NCI-H1436 treated with DMSO at 0.1 percent for 48 hours (cell line): ENCODE results near the gene TEX51.

Experiments used
- DNase-seq: peaks from one replicate; lab custom pipeline; 2025; lab: John Stamatoyannopoulos, UW

The TEX51 gene

GRCh38 chr2:126914811-126915500 lies 16.3 kb downstream of the TEX51 start:
- no peak for DNase-seq

- no peak for DNase-seq
These were observed 17.2 kb downstream of the TEX51 start for GRCh38 chr2:126915903-126916302.

GRCh38 chr2:126916744-126917143 lies 18.1 kb downstream of the TEX51 start:
- DNase-seq, result no peak

GRCh38 chr2:126921066-126921465 lies 22.4 kb downstream of the TEX51 start:
- no peak for DNase-seq

GRCh38 chr2:126930970-126931590 lies 32.4 kb downstream of the TEX51 start:
- DNase-seq, result no peak

- no peak for DNase-seq
These were observed 33.8 kb downstream of the TEX51 start for GRCh38 chr2:126932529-126932928.

GRCh38 chr2:126932966-126933710 lies 34.4 kb downstream of the TEX51 start:
- DNase-seq, result no peak

- no peak for DNase-seq
These were observed 35.0 kb downstream of the TEX51 start for GRCh38 chr2:126933711-126934091.

GRCh38 chr2:126934809-126935208 lies 36.1 kb downstream of the TEX51 start:
- DNase-seq, result no peak

GRCh38 chr2:126935774-126936173 lies 37.1 kb downstream of the TEX51 start:
- no peak for DNase-seq

DNA sequence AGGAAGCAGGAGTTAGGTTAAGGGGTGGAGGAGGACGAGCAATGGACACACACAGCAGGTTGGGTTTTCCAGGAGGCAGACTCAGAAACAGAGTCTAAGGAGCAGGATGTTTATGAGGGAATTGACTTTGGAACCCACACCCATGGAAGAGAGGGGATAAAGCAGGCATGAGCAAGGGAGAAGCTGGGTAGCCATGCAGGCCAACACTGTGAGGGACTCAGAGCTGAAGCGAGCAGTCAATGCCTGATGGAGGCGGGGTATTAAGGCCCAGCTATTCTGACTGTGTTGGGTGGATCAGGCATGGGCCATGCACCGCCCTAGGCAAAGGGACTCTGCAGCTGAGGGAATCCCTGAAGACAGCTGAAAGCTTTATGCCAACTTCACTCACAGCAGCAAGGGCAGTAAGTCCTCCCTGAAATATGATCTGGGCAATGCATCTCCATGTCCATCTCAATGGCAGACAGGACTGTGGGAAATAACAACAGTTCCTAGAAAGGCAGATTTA lies 37.6 kb downstream of the TEX51 start:
- no peak for DNase-seq

DNA sequence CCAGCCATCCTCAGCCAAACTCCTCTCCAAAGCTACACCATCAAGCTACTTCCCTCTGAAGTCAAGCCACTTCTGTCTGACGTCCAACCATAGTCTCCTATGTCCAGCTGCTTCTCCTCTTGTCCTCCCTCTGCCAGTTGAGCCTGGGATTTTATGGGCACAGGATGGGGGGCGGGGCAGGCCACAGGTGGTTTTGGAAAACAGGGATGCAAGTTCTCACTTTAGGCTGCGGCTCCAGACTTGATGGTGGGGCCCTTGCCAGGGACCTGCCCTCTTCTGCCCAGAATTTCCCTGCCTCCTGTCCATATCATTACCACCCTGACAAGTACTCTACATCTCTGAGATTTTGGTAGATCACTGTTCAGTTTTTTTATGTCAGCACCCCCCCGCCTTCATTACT lies 41.6 kb downstream of the TEX51 start:
- no peak for DNase-seq

DNA sequence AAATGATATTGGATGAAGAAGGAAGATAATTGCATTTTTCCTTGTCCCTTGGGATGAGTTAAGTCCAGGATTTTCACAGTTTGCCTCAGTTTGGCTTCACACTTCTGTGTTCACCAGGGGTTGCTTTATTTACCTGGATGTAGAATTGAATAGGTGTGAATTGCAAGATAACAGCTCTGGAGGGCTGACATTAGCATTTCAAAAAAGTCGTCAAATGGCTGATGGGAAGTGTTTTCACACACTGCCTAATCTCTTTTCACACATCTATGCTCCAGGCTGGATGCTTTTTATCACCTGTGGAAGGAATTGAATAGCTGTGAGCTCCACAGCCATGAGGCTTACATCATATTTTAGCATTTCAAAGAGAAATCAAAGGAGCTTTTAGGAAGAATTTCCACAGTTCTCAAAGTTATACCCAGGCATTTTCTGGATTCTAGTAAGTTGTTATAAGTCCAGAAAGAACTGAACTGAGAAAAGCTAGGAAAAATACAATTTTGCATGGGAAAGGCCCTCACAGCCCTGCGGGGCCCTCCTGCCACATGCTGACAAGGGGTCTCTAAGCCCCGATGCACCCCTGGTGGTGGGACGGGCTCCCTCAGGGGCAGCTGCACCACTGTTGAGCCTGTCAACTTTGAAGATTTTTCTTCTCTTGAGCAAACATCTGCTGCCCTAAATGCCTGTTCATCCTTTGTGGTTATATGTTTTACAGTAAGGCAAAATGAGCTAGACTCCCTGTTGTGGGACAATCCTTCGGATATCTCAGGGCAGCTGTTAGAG lies 43.9 kb downstream of the TEX51 start:
- DNase-seq, result no peak

GRCh38 chr2:126943612-126944348 lies 45.1 kb downstream of the TEX51 start:
- no peak for DNase-seq

GRCh38 chr2:126945118-126945517 lies 46.4 kb downstream of the TEX51 start:
- DNase-seq, result no peak

DNA sequence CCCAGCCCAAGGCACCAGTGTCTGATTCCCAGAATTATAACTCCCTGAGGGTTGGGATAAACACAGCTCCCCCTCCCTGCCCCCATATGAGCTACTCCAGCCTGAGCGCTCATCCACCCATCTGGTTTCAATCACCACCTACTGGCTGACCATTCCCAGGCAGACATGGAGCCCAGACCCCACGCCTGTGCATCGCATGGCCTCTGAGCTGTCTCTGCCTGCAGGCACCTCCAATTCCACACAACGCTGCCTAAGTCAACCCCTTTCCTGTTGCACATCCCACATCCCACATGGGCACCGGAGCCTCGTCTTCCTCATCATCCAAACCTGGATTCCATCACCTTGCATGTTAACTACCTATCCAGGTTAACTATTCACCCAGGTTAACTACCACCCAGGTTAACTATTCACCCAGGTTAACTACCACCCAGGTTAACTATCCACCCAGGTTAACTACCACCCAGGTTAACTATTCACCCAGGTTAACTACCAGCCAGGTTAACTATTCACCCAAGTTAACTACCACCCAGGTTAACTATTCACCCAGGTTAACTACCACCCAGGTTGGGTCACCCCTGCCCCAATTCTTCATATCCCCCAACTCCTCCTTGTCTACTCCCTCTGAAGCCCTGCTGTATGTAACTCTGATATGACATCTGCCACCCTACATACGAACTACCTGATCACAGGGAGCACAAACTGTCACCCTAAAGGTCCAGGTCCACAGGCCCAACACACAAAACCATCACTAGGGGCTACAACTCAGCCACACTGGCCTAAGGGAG lies 47.8 kb downstream of the TEX51 start:
- DNase-seq, result no peak

DNA sequence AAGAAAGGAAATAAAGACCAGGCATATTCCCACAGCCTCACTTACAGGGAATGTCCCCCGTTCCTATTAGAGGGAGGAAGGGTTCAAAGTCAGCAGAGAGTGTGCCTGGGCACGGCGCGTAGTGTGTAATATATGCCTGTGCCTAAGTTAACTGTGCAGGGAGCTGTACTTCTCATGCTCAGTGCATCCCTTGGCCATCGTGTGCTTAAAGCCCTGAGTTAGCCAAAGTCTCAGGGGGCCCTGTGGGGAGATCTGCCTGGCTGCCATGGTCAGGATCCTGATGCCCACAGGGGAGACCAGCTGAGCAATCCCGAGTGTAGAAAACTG lies 48.4 kb downstream of the TEX51 start:
- DNase-seq, result no peak

- no peak for DNase-seq
These were observed 51.1 kb downstream of the TEX51 start for GRCh38 chr2:126949775-126950174.

DNA sequence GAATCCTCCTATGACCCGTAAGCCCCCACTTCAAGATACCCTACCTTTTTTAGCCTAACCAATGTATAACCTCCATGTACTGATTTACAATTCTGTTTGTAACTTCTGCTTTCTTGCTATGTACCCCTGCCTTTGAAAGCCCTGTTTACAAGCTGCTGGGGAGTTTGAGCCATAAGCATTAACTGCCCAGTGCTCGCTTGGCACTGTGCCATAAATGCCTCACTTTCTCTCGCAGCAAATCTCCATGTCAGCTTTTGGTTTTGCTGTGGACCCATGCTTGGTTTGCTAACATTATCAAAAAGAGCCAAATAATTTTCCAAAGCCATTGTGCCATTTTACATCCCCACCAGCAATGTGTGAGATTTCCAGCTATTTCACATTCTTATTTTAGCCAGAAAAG lies 51.8 kb downstream of the TEX51 start:
- no peak for DNase-seq
